ENCODE measurements around the gene WRNIP1.
"Not testable (repeated sequence)": the region's sequence is repeated elsewhere in the genome, so short reads cannot be mapped to it uniquely, and the experiment has no call there.

Gene WRNIP1

GRCh38 chr6:2743280-2744208 is 21.6 kb upstream of the WRNIP1 start:
- DNase-seq: no peak

- DNase-seq: no peak
These were observed 20.9 kb upstream of the WRNIP1 start for GRCh38 chr6:2744209-2744771.

GRCh38 chr6:2744778-2745177 is 20.4 kb upstream of the WRNIP1 start:
- no peak for DNase-seq

- DNase-seq: no peak
These were observed 19.9 kb upstream of the WRNIP1 start for GRCh38 chr6:2745246-2745645.

- DNase-seq: no peak
These were observed 18.6 kb upstream of the WRNIP1 start for GRCh38 chr6:2746557-2747061.

- DNase-seq: no peak
These were observed 17.0 kb upstream of the WRNIP1 start for GRCh38 chr6:2748183-2748582.

GRCh38 chr6:2749969-2750600 is 15.1 kb upstream of the WRNIP1 start:
- peak; percentile 45 to 70 for DNase-seq

GRCh38 chr6:2750832-2751231 is 14.4 kb upstream of the WRNIP1 start, which contains the start of gene MYLK4:
Gene MYLK4 (minus strand): TSS chr6:2750922. CDS start chr6:2749294, 1,628 bp downstream.
- DNase-seq: no peak

GRCh38 chr6:2751871-2752270 is 13.3 kb upstream of the WRNIP1 start:
- no peak for DNase-seq

- DNase-seq: no peak
These were observed 12.6 kb upstream of the WRNIP1 start for GRCh38 chr6:2752477-2753109.

- no peak for DNase-seq
These were observed 12.1 kb upstream of the WRNIP1 start for GRCh38 chr6:2753110-2753489.

GRCh38 chr6:2753743-2754142 is 11.4 kb upstream of the WRNIP1 start:
- DNase-seq: no peak

GRCh38 chr6:2754393-2754792 is 10.8 kb upstream of the WRNIP1 start:
- no peak for DNase-seq

GRCh38 chr6:2754911-2755310 is 10.3 kb upstream of the WRNIP1 start:
- no peak for DNase-seq

- no peak for DNase-seq
These were observed 9.7 kb upstream of the WRNIP1 start for GRCh38 chr6:2755456-2755855.

GRCh38 chr6:2756241-2756640 is 9.0 kb upstream of the WRNIP1 start:
- no peak for DNase-seq

GRCh38 chr6:2756687-2757224 is 8.4 kb upstream of the WRNIP1 start:
- DNase-seq: no peak

- no peak for DNase-seq
These were observed 6.2 kb upstream of the WRNIP1 start for GRCh38 chr6:2758980-2759379.

GRCh38 chr6:2760882-2761842 is 4.0 kb upstream of the WRNIP1 start:
- DNase-seq: no peak

GRCh38 chr6:2762868-2763267 is 2.3 kb upstream of the WRNIP1 start:
- not testable (repeated sequence) for DNase-seq

- no peak for DNase-seq
These were observed 1.8 kb upstream of the WRNIP1 start for GRCh38 chr6:2763345-2763841.
